HCT116 (cell line): ENCODE results near the gene CDKN2B-AS1. TPM values are rescaled to one million over a fixed set of nuclear protein-coding genes. Genes with fewer than 3 reads are reported as not detected.
A peak's percentile ranks its signal among the peaks of the same experiment; 100 is the strongest.

Source experiments
- ATAC-seq: fragments of 200-7000 bp; cut with Tn5 transposase; 2 replicates; pipeline ENCODE4 v1.9.1; 2020; ENCODE audit warnings: mild to moderate bottlenecking, moderate library complexity
- BruUV-seq: library from RNA; stranded (reverse); fragments of 400-500 nt; replicated peaks from 2 replicates; lab custom pipeline; 2021; lab: Mats Ljungman, UMichigan
- CTCF ChIA-PET: fragments of 300-600 bp; sonication (Branson Sonifier 250); formaldehyde crosslinking; loops from one replicate; lab custom pipeline; 2021; ENCODE audit warnings: antibody characterized with exemption; lab: Charles Lee
- POLR2A ChIA-PET: fragments of 300-600, 350-600 bp; sonication (Branson Sonifier 250); formaldehyde crosslinking; loops from one replicate; lab custom pipeline; 2021; ENCODE audit warnings: antibody characterized with exemption; lab: Charles Lee
- RAD21 ChIA-PET, 2 experiments: fragments of 300-600 bp; sonication (Branson Sonifier 250); formaldehyde crosslinking; loops; one replicate each; lab custom pipeline; 2023; ENCODE audit warnings: low total read pairs in 2 of 2; ENCODE audit not compliant: uncharacterized antibody in 2 of 2, unreplicated experiment in 2 of 2, low non-redundant PET in 1 of 2; lab: Charles Lee
- DNase-seq: peaks from one replicate; pipeline ENCODE4 v3.0.0-alpha.2; 2010; ENCODE audit warnings: low read depth, low spot score
- H2AFZ ChIP-seq: fragments of 200-600 bp; shearing (Covaris generic), sonication (generic); 2 replicates; pipeline ENCODE4 v1.6.1; 2017; ENCODE audit warnings: low read depth, mixed run types, mixed read lengths, antibody characterized with exemption, low read length; ENCODE audit not compliant: poor library complexity, severe bottlenecking
- H3K27ac ChIP-seq: 2 replicates; pipeline ENCODE4 v1.5.1; 2012; ENCODE audit warnings: low read depth, low read length
- H3K27me3 ChIP-seq: fragments of 200-600 bp; sonication (generic); 2 replicates; pipeline ENCODE4 v1.6.1; 2016; ENCODE audit warnings: mixed run types, low read length, mixed read lengths; ENCODE audit not compliant: insufficient read depth
- H3K36me3 ChIP-seq, 2 experiments: fragments of 200-500 bp in 1 of 2; fragments of 200-600 bp in 1 of 2; sonication (Bioruptor generic) in 1 of 2; sonication (generic) in 1 of 2; 2 replicates each; pipeline versions ENCODE4 v1.5.1 to v1.6.1; 2014 to 2016; ENCODE audit warnings: low read length in 2 of 2, inconsistent platforms in 1 of 2, mixed read lengths in 1 of 2, mixed run types in 1 of 2; ENCODE audit not compliant: insufficient read depth in 2 of 2, control insufficient read depth in 1 of 2
- H3K4me1 ChIP-seq, 2 experiments: fragments of 200-600 bp in 1 of 2; sonication (generic) in 1 of 2; 2 replicates each; pipeline versions ENCODE4 v1.5.1 to v1.6.1; 2012 to 2017; ENCODE audit warnings: low read length in 2 of 2, inconsistent platforms in 1 of 2, mild to moderate bottlenecking in 1 of 2, mixed read lengths in 1 of 2, mixed run types in 1 of 2, moderate library complexity in 1 of 2; ENCODE audit not compliant: insufficient read depth in 2 of 2, control insufficient read depth in 1 of 2
- H3K4me2 ChIP-seq: fragments of 200-600 bp; sonication (generic); 2 replicates; pipeline ENCODE4 v1.6.1; 2017; ENCODE audit warnings: mixed run types, low read length, mixed read lengths
- H3K4me3 ChIP-seq, 2 experiments: fragments of 200-600 bp in 1 of 2; sonication (generic) in 1 of 2; replicated peaks in 1 of 2; 2 replicates each; pipeline ENCODE4 v1.5.1; 2011 to 2016; ENCODE audit warnings: low read length in 2 of 2, control low read depth in 1 of 2, low read depth in 1 of 2, mild to moderate bottlenecking in 1 of 2, mixed read lengths in 1 of 2, mixed run types in 1 of 2
- H3K79me2 ChIP-seq: fragments of 200-600 bp; sonication (generic); 2 replicates; pipeline ENCODE4 v1.6.1; 2017; ENCODE audit warnings: mild to moderate bottlenecking, mixed run types, low read length, moderate library complexity, mixed read lengths; ENCODE audit not compliant: insufficient read depth
- H3K9ac ChIP-seq: fragments of 200-600 bp; sonication (generic); 2 replicates; pipeline ENCODE4 v1.6.1; 2016; ENCODE audit warnings: low read length, mixed read lengths
- H3K9me2 ChIP-seq: fragments of 200-600 bp; sonication (generic), shearing (Covaris generic); 2 replicates; pipeline ENCODE4 v1.6.1; 2017; ENCODE audit warnings: mixed run types, mild to moderate bottlenecking, moderate library complexity; ENCODE audit not compliant: insufficient read depth
- H3K9me3 ChIP-seq, 2 experiments: fragments of 200-500 bp in 1 of 2; fragments of 200-600 bp in 1 of 2; sonication (Bioruptor generic) in 1 of 2; sonication (generic) in 1 of 2; 2 replicates each; pipeline ENCODE4 v1.6.1; 2014 to 2017; ENCODE audit warnings: low read length in 2 of 2, mixed read lengths in 2 of 2, inconsistent platforms in 1 of 2, low read depth in 1 of 2, mild to moderate bottlenecking in 1 of 2, mixed run types in 1 of 2, moderate library complexity in 1 of 2; ENCODE audit not compliant: control insufficient read depth in 1 of 2, insufficient read depth in 1 of 2
- H4K20me1 ChIP-seq: fragments of 200-600 bp; sonication (generic), shearing (Covaris generic); 2 replicates; pipeline ENCODE4 v1.6.1; 2017; ENCODE audit warnings: mixed run types, mild to moderate bottlenecking, moderate library complexity; ENCODE audit not compliant: insufficient read depth
- CBX3 ChIP-seq: IDR thresholded peaks from 2 replicates; pipeline ENCODE4 v1.6.1; 2012; ENCODE audit warnings: low read depth
- CEBPB ChIP-seq: IDR thresholded peaks from 2 replicates; pipeline ENCODE4 v1.6.1; 2012; ENCODE audit warnings: low read depth
- EZH2phosphoT487 ChIP-seq: fragments of 200-600 bp; IDR thresholded peaks from 2 replicates; pipeline ENCODE4 v1.6.1; 2018; ENCODE audit warnings: antibody characterized with exemption, borderline replicate concordance
- MAX ChIP-seq: IDR thresholded peaks from 2 replicates; pipeline ENCODE4 v1.6.1; 2012
- POLR2AphosphoS5 ChIP-seq: IDR thresholded peaks from 2 replicates; pipeline ENCODE4 v1.6.1; 2011; ENCODE audit warnings: mild to moderate bottlenecking, low read depth, low read length, moderate library complexity
- REST ChIP-seq: IDR thresholded peaks from 2 replicates; pipeline ENCODE4 v1.6.1; 2012; ENCODE audit warnings: low read depth
- TCF7L2 ChIP-seq: IDR thresholded peaks from 2 replicates; pipeline ENCODE4 v1.7.0; 2011; ENCODE audit warnings: borderline replicate concordance, inconsistent platforms; ENCODE audit not compliant: insufficient read depth, insufficient read length; ENCODE audit errors: extremely low read depth
- ZBTB33 ChIP-seq: IDR thresholded peaks from 2 replicates; pipeline ENCODE4 v1.6.1; 2011; ENCODE audit warnings: mild to moderate bottlenecking, low read length, moderate library complexity; ENCODE audit not compliant: insufficient replicate concordance; ENCODE audit errors: extremely low read depth
- intact Hi-C: fragments of 100-400 bp; cut with micrococcal nuclease; formaldehyde crosslinking; loops from 2 replicates; pipeline ENCODE4 v1.10.0; 2022
- total RNA-seq: library from RNA; stranded (reverse); gene quantifications from one replicate; pipeline ENCODE4 v1.2.1, GENCODE V29; 2021; ENCODE audit not compliant: unreplicated experiment

The CDKN2B-AS1 gene
- total RNA-seq, 1 experiment from 2014 or later, result 1.7 TPM

- ChIA-PET POLR2A (no interaction called here), RAD21 (interaction anchor here in 1 of 2 experiments (0.6 kb wide), 1 partner anchor 55 kb away, joined by 3 read pairs; no protein-coding TSS in a partner anchor), CTCF (no interaction called here)
- TF ChIP-seq REST (no peak), TCF7L2 (peak; percentile 66)
- H3K27me3 ChIP-seq, result no peaks in the 10 kb centered on the region
- H3K4me2 ChIP-seq, result no peak overlapping the region
- no peaks in the 10 kb centered on the region for H4K20me1 ChIP-seq
- intact Hi-C loops, result no loop called here
- H3K36me3 ChIP-seq, result no peaks in the 10 kb centered on the region
- H3K4me1 ChIP-seq, result peaks cover 17% of the 10 kb centered on the region in 2 experiments
- no TSS peak for BruUV-seq
- no peak overlapping the region for H3K4me3 ChIP-seq
- ATAC-seq, result no peak
- H2AFZ ChIP-seq, result no peak overlapping the region
- no peak overlapping the region for H3K9ac ChIP-seq
- no peak overlapping the region for H3K27ac ChIP-seq
- H3K79me2 ChIP-seq, result no peaks in the 10 kb centered on the region
- no peak for DNase-seq
- H3K9me3 ChIP-seq, result no peaks in the 10 kb centered on the region
- no peaks in the 10 kb centered on the region for H3K9me2 ChIP-seq
These were observed 51.8 kb downstream of the CDKN2B-AS1 start for GRCh38 chr9:22046243-22046885.

- intact Hi-C loops, result no loop called here
- BruUV-seq, result no TSS peak
These were observed 53.0 kb downstream of the CDKN2B-AS1 start for GRCh38 chr9:22047596-22047995.

More at GRCh38 chr9:22047596-22047995, 53.0 kb downstream of the CDKN2B-AS1 start:
- DNase-seq (no peak), ATAC-seq (no peak)
- no peak overlapping the region for H3K27ac ChIP-seq
- H3K4me1 ChIP-seq, result peaks cover 12% of the 10 kb centered on the region in 2 experiments
- H3K79me2 ChIP-seq, result no peaks in the 10 kb centered on the region
- ChIA-PET CTCF (interaction anchor here (0.8 to 2.5 kb wide), 3 partner anchors 9 to 259 kb away, joined by 3 to 13 read pairs (median 3); partner anchors contain the start of gene CDKN2B), RAD21 (no interaction called here), POLR2A (interaction anchor here (0.8 kb wide), 1 partner anchor 10 kb away, joined by 3 read pairs; no protein-coding TSS in a partner anchor)
- no peak overlapping the region for H2AFZ ChIP-seq
- H3K9me3 ChIP-seq, result no peaks in the 10 kb centered on the region
- no peaks in the 10 kb centered on the region for H4K20me1 ChIP-seq
- no peak overlapping the region for H3K9ac ChIP-seq
- H3K27me3 ChIP-seq, result no peaks in the 10 kb centered on the region
- no peaks in the 10 kb centered on the region for H3K36me3 ChIP-seq
- H3K4me3 ChIP-seq, result no peak overlapping the region
- TF ChIP-seq CEBPB (no peak), EZH2phosphoT487 (no peak), CBX3 (no peak), MAX (no peak), ZBTB33 (no peak), POLR2AphosphoS5 (no peak)
- H3K9me2 ChIP-seq, result no peaks in the 10 kb centered on the region
- H3K4me2 ChIP-seq, result no peak overlapping the region
